Esophagus squamous epithelium (tissue), 5 donors: ENCODE data around the gene OR6X1. TPM values are rescaled to one million over a fixed set of nuclear protein-coding genes. Genes with fewer than 3 reads are reported as not detected.

Experiments
- DNase-seq: peaks from one replicate; lab custom pipeline; 2025; lab: John Stamatoyannopoulos, UW
- H3K27ac ChIP-seq, 4 donors: fragments of 200-600 bp; sonication (generic); one replicate each; pipeline ENCODE4 v1.5.1; 2016 to 2019; ENCODE audit warnings: mild to moderate bottlenecking in 1 of 4
- H3K27me3 ChIP-seq, 4 donors: fragments of 200-600 bp; sonication (generic); 1 replicate in 3 of 4; 2 replicates in 1 of 4; pipeline versions ENCODE4 v1.5.1 to v1.6.0; 2017 to 2021; ENCODE audit warnings: antibody characterized with exemption in 1 of 4
- H3K36me3 ChIP-seq, 3 donors: fragments of 200-600 bp; sonication (generic); one replicate each; pipeline ENCODE4 v1.5.1; 2016 to 2019
- H3K4me1 ChIP-seq, 3 donors: fragments of 200-600 bp; sonication (generic); one replicate each; pipeline ENCODE4 v1.5.1; 2017 to 2019
- H3K4me3 ChIP-seq, 4 donors: fragments of 200-600 bp; sonication (generic); 1 replicate in 3 of 4; 2 replicates in 1 of 4; pipeline ENCODE4 v1.5.1; 2016 to 2019; ENCODE audit warnings: mild to moderate bottlenecking in 2 of 4, moderate library complexity in 1 of 4
- H3K9me3 ChIP-seq, 3 donors: fragments of 200-600 bp; sonication (generic); one replicate each; pipeline ENCODE4 v1.5.1; 2016 to 2019
- POLR2A ChIP-seq, 4 donors: fragments of 450-650 bp; IDR thresholded peaks; one replicate each; pipeline ENCODE4 v1.6.1; 2017; ENCODE audit warnings: antibody characterized with exemption in 4 of 4, mild to moderate bottlenecking in 4 of 4, moderate library complexity in 3 of 4
- WGBS, 2 donors: methylation state at CpG; one replicate each; pipeline ENCODE4 v1.1.5; 2018; 5-methylcytosine and 5-hydroxymethylcytosine counted together
- intact Hi-C: fragments of 100-400 bp; cut with DNase I; formaldehyde crosslinking; loops from one replicate; pipeline ENCODE4 v1.15.0; 2022
- total RNA-seq, 4 donors: library from RNA; depleted of rRNA; stranded (reverse); fragments of >200 nt; gene quantifications; one replicate each; pipeline ENCODE4 v1.1.0, GENCODE V29; 2016
- TF ChIP-seq, protein P1 (sequence below), 6 experiments: fragments of 450-650 bp in 4 of 6; fragments of 200-600 bp in 2 of 6; sonication (generic) in 2 of 6; IDR thresholded peaks; one replicate each; pipeline ENCODE4 v1.5.1; 2016 to 2019; ENCODE audit warnings: antibody characterized with exemption in 6 of 6, mild to moderate bottlenecking in 4 of 6, moderate library complexity in 4 of 6
- donor health status: DM: yes; HTN: yes; CAD: no.

OR6X1 gene
- total RNA-seq: not detected

- Histone ChIP-seq H3K36me3 (no peaks in the 10 kb centered on the region), H3K9me3 (no peaks in the 10 kb centered on the region), H3K4me3 (no peak within 1 kb of the TSS), H3K27ac (no peak within 1 kb of the TSS), H3K4me1 (peaks cover 0 to 5% (median 0%) of the 10 kb centered on the region in 3 donors), H3K27me3 (peaks cover 0 to 7% (median 0%) of the 10 kb centered on the region in 4 donors)
- no peak for TF ChIP-seq POLR2A (IDR thresholded peaks at IDR 0.05)
- TF ChIP-seq, protein P1, sequence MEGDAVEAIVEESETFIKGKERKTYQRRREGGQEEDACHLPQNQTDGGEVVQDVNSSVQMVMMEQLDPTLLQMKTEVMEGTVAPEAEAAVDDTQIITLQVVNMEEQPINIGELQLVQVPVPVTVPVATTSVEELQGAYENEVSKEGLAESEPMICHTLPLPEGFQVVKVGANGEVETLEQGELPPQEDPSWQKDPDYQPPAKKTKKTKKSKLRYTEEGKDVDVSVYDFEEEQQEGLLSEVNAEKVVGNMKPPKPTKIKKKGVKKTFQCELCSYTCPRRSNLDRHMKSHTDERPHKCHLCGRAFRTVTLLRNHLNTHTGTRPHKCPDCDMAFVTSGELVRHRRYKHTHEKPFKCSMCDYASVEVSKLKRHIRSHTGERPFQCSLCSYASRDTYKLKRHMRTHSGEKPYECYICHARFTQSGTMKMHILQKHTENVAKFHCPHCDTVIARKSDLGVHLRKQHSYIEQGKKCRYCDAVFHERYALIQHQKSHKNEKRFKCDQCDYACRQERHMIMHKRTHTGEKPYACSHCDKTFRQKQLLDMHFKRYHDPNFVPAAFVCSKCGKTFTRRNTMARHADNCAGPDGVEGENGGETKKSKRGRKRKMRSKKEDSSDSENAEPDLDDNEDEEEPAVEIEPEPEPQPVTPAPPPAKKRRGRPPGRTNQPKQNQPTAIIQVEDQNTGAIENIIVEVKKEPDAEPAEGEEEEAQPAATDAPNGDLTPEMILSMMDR (IDR thresholded peaks at IDR 0.05): no peak
- intact Hi-C loops: no loop called here
- 85 to 90% methylated on average over 3 of the region's 3 CpGs for WGBS, 2 donors
- no peak for DNase-seq
Observed at GRCh38 chr11:123754101-123754568, at the start of gene OR6X1. TSS of gene OR6X1 (minus strand) at chr11:123754518. CDS start at chr11:123754518, 0 bp downstream.

GRCh38 chr11:123801765-123802164, 47.4 kb upstream of the OR6X1 start:
- no peaks in the 10 kb centered on the region for H3K27me3 ChIP-seq
- H3K4me1 ChIP-seq: no peaks in the 10 kb centered on the region
- no peak overlapping the region for H3K4me3 ChIP-seq
- TF ChIP-seq, protein P1 (IDR thresholded peaks at IDR 0.05): no peak
- no peak for TF ChIP-seq POLR2A (IDR thresholded peaks at IDR 0.05)
- no peak overlapping the region for H3K27ac ChIP-seq
- 0 to 31% methylated on average over 1 of the region's 1 CpG for WGBS, 2 donors
- H3K9me3 ChIP-seq: no peaks in the 10 kb centered on the region
- H3K36me3 ChIP-seq: no peaks in the 10 kb centered on the region
- intact Hi-C loops: no loop called here
- DNase-seq: no peak

GRCh38 chr11:123800036-123800435, 45.7 kb upstream of the OR6X1 start:
- Histone ChIP-seq H3K4me1 (no peaks in the 10 kb centered on the region), H3K27ac (no peak overlapping the region), H3K36me3 (no peaks in the 10 kb centered on the region), H3K4me3 (no peak overlapping the region), H3K27me3 (no peaks in the 10 kb centered on the region), H3K9me3 (no peaks in the 10 kb centered on the region)
- TF ChIP-seq, protein P1 (IDR thresholded peaks at IDR 0.05): no peak
- no peak for TF ChIP-seq POLR2A (IDR thresholded peaks at IDR 0.05)
- intact Hi-C loops: no loop called here
- 76 to 100% methylated on average over 1 to 3 of the region's 3 CpGs for WGBS, 2 donors
- DNase-seq: no peak

DNA sequence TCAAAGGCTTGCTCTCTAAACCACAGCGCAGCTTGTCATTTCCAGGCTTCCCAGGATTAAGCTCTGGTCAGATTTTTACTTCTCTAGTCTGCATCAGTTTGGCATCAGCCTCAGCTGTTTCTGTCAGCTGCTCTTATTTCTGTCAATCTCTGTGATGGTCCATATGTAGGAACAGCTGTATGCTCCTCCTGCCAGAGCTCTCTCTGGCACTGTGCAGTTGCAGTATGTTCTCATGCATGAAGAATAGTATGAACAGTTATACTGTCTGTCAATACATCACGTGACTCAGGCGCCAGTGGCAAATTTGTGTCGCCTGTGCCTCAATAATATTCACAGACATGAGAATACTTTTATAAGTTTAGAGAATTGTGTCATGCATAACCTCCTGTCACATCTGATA, 45.1 kb upstream of the OR6X1 start:
- no peaks in the 10 kb centered on the region for H3K9me3 ChIP-seq
- TF ChIP-seq, protein P1 (IDR thresholded peaks at IDR 0.05): no peak
- no peak for TF ChIP-seq POLR2A (IDR thresholded peaks at IDR 0.05)
- H3K27ac ChIP-seq: no peak overlapping the region
- 66 to 76% methylated on average over 4 of the region's 4 CpGs for WGBS, 2 donors
- intact Hi-C loops: no loop called here
- H3K4me3 ChIP-seq: no peak overlapping the region
- H3K4me1 ChIP-seq: no peaks in the 10 kb centered on the region
- no peak for DNase-seq
- H3K27me3 ChIP-seq: no peaks in the 10 kb centered on the region
- H3K36me3 ChIP-seq: no peaks in the 10 kb centered on the region

- Histone ChIP-seq H3K27ac (no peak overlapping the region), H3K9me3 (no peaks in the 10 kb centered on the region), H3K4me3 (no peak overlapping the region), H3K36me3 (no peaks in the 10 kb centered on the region), H3K4me1 (no peaks in the 10 kb centered on the region), H3K27me3 (no peaks in the 10 kb centered on the region)
- TF ChIP-seq POLR2A (IDR thresholded peaks at IDR 0.05): no peak
- TF ChIP-seq, protein P1 (IDR thresholded peaks at IDR 0.05): no peak
- 70% methylated on average over 5 of the region's 5 CpGs for WGBS, 2 donors
- no peak for DNase-seq
- intact Hi-C loops: no loop called here
Observed at GRCh38 chr11:123798513-123799252, 44.4 kb upstream of the OR6X1 start.
